CD4-positive, alpha-beta T cell treated with Interleukin-12 subunit alpha and Interleukin-12 subunit beta, for 1 hour (primary cell): ENCODE results near the gene HECTD3.
"Not testable (repeated sequence)": the region's sequence is repeated elsewhere in the genome, so short reads cannot be mapped to it uniquely, and the experiment has no call there.

Experiments used
- DNase-seq: peaks from one replicate; pipeline ENCODE4 v3.0.0-alpha.2; 2020

The HECTD3 gene

GRCh38 chr1:44985747-44986359, 25.3 kb downstream of the HECTD3 start:
- DNase-seq: no peak

- DNase-seq: not testable (repeated sequence)
Observed at GRCh38 chr1:44977372-44977771, 33.8 kb downstream of the HECTD3 start.

GRCh38 chr1:44976252-44976651, 34.9 kb downstream of the HECTD3 start:
- no peak for DNase-seq

- DNase-seq: no peak
Observed at GRCh38 chr1:44973645-44974044, 37.5 kb downstream of the HECTD3 start.

GRCh38 chr1:44970317-44970716, 40.8 kb downstream of the HECTD3 start:
- DNase-seq: no peak

- no peak for DNase-seq
Observed at GRCh38 chr1:44964396-44964795, 46.7 kb downstream of the HECTD3 start.

- DNase-seq: no peak
Observed at GRCh38 chr1:44962729-44963128, 48.4 kb downstream of the HECTD3 start.

GRCh38 chr1:44962022-44962421, 49.1 kb downstream of the HECTD3 start:
- DNase-seq: not testable (repeated sequence)

GRCh38 chr1:44957566-44957965, 53.6 kb downstream of the HECTD3 start:
- DNase-seq: not testable (repeated sequence)

GRCh38 chr1:44956077-44956476, 55.0 kb downstream of the HECTD3 start:
- not testable (repeated sequence) for DNase-seq
